T-helper 1 cell (primary cell): ENCODE results near the gene AGO1.
"Not testable (repeated sequence)": the region's sequence is repeated elsewhere in the genome, so short reads cannot be mapped to it uniquely, and the experiment has no call there.

ENCODE experiments used
- DNase-seq, 5 donors: peaks; one replicate each; pipeline ENCODE4 v3.0.0-alpha.2; 2012 to 2020

AGO1 gene

DNA sequence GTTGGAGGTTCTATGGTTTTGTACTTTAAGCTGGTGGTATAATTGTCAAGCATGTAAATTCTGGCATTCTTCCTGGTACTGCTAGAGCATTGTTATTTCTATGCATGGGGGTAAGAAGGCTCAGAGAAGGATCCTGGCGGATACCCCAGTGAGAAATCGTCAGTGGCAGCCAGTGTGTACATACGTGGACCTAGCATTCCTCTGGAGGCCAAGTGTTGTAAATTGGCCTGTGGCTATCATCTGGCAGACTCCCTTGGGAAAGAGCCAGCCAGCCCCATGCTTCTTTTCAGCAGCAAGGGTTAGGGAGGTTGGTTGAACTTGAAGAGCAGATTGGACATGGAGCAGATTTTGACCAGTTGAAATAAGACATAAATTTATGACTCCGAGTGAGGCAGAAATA is 42.7 kb downstream of the AGO1 start:
- DNase-seq: no peak

- DNase-seq: no peak
Observed at GRCh38 chr1:35927472-35927871, 44.5 kb downstream of the AGO1 start.

DNA sequence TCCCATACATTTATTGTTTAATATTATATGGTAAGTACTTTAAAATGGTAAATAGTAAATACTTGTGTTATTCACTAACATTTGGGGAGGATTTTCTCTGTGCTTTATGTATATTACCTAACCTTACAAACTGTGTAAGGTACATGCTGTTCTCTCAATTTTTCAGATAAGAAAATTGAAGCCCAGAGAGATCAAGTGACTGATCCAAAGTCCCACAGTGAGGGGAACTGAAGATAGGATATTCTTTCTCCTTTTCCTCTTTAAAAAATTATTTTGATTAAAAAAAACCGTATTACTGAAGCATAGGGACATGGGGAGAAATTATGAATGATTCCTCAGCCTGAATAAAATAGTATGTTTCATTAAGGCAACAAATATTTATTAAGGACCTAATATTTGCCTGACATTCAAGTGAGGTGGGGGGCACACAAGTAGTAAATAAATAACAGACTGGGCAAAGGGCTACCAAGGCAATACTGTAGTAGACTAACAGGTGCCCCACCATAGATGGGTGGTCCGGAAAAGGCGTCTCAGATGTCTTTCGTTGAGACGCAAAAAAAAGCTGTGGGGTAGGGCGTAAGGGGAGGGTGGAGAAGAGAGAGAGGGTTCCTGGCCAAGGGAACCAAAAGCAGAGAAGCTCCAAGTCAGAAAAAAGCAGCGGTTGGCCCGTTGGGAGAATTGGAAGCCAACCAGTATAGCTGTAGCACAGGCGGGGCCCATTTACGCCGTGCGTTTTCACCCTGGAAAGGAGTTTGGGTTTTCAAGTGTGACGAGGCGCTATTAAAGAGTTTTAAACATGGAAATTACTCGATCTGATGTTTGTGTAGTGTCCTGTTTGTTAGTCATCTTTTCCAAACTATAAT is 47.0 kb downstream of the AGO1 start:
- DNase-seq: peak; percentile 9 to 29 (median 26)

- peak; percentile 75 to 95 (median 83) for DNase-seq
Observed at GRCh38 chr1:35930593-35931445, 47.8 kb downstream of the AGO1 start, which contains the start of gene AGO3. TSS of gene AGO3 (plus strand) at chr1:35931105. CDS start at chr1:35931427, 322 bp downstream.

DNA sequence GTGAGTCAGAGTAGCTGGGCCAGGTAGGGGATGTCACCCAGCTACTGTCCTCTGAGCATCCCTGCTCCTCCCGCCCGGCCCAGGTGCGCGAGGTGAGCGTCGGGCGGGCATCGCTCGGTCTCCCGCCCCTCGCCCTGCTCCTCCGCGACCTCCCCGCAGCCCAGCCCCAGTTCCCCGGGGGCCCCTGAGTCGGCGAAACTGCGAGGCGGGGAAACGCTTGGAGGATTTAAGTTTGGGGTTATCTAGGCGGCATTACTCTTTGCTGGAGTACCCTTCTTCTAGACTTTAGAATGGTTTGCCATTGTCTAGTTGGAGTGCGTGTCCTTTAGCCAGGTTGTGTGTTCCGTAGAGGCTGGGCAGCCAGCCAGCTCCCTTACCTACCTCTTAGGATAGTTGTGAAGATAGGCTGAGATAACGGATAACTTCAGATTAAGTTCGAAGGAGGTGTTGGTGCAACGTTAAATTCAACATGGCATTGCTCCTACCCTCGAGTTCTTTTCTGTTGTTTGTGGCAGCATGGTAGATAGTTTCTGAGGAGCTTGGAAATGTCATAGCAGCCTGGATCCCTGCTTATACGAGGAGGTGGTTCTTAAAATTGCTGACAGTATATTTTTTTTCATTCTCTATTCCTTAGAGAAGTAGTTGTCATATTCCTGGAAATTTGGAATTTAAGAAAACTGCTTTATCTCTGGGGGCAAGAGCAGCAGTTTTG is 48.6 kb downstream of the AGO1 start:
- DNase-seq: no peak

DNA sequence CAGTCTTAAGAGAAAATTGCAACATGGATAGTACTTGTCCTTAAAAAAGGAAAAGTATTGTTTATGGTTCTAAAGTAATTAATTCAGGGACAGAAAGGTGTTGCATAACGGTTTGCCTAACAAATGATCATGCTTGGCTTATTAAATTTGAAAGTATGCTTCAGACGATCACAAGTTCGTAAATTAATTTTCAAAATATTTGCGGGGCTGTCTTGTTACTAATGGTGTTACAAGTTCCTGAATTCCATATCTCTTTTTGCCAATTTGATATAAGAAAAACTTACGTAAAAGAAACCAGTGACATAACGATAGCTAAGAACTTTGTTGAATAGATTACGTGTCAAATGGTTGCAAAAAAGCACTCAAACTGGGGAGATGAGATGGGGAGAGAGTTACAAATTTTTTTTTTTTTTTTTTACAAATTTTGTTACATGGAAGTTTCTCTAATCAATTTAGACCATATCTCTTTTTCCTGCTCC is 49.2 kb downstream of the AGO1 start:
- DNase-seq: no peak

DNA sequence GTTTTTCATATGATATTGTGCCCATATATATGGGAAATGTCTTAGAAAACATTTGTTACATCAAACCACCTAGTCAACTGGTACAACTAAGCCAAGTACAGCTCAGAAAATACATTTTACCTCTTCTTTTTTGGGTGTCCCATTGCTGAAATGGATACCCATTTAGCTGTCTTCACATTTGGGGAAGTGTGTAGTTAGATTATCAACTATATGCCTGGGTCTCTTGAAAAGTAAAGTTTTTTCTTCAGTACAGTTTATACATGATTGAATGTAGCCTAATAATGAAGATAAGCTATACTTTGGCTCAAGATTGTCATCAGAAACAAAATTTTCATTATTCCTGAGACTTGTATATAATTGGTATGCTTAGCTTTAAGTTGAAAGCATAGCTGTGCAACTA is 49.9 kb downstream of the AGO1 start:
- DNase-seq: no peak

GRCh38 chr1:35935442-35936388 is 52.7 kb downstream of the AGO1 start:
- DNase-seq: no peak

DNA sequence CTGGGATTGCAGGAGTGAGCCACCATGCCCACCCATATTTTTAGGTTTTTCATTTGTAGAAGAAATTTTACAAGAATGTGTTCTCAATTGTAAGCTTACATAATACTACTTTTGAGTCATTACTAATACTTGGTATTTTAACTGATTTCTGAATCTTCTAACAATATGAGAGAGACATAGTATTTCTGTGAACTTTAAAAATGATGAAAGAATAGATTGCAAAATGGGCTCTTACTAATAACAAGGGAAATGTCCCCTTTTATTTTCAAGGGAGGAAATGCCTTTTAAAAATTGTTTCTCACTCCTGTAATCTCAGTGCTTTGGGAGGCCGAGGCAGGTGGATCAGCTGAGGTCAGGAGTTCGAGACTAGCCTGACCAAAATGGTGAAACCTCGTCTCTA is 53.8 kb downstream of the AGO1 start:
- no peak for DNase-seq

- no peak for DNase-seq
Observed at GRCh38 chr1:35939484-35939883, 56.5 kb downstream of the AGO1 start.

- DNase-seq: no peak
Observed at GRCh38 chr1:35945327-35945726, 62.3 kb downstream of the AGO1 start.

DNA sequence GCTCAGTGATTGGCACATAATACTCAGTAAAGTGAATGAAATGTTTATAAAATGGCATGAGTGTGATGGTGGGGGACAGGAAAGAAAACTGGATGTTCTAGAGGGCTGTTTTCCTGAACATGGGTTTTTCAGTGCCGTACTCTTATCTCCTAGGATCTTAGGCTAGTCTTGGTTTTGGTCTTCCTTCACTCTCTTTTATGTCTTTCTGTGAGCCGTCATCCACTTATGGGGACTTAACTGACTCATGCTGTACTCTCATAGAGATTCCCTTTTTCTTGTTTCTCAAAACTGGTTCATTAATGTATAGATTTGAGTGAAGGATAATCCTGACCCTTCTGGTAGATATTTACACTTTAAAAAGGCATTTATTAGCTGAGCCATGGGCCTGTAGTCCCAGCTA is 64.5 kb downstream of the AGO1 start:
- DNase-seq: peak in 1 of 5 donors; percentile 9

DNA sequence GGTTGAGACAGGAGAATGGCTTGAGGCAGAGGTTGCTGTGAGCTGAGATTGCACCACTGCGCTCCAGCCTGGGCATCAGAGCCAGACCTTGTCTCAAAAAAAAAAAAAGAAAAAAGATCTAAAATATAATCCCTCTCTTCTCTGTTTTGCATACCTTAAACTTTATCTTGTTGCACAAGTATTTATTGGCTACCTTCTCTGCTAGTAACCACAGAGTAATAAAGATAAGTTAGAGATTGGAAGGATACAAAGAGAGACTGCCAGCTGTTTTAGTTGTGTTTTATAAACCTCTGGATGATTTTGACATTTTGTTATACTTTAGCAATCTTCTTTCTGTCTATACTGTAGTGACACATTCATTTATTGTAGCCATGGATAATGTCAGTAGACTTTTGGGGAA is 75.5 kb downstream of the AGO1 start:
- DNase-seq: no peak

- no peak for DNase-seq
Observed at GRCh38 chr1:35959304-35959703, 76.3 kb downstream of the AGO1 start.

DNA sequence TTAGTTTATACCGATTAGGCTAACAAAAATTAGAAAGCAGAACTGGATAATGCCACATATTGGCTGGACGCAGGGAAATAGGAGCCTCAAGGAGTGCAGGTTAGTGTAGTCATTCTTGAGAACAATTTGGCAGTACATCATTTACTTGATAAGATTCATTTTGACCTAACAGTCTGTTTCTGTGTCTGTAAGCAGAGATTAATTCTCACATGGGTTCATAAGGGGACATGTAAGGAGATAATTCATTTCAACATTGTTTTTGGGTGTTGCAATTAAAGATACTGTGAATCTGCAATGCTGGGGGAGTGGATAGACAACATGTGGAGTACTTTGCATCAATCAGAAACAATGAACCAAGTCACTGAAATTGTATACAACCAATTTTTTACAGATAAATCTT is 79.9 kb downstream of the AGO1 start:
- DNase-seq: no peak

DNA sequence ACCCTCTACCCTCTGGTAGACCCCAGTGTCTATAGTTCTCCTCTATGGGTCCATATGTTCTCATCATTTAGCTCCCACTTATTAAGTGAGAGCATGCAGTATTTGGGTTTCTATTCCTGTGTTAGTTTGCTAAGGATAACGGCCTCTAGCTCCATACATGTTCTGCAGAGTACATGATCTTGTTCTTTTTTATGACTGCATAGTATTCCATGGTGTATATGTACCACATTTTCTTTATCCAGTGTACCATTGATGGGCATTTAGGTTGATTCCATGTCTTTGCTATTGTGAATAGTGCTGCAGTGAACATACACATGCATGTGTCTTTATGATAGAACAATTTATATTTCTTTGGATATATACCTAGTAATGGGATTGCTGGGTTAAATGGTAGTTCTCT is 81.3 kb downstream of the AGO1 start:
- not testable (repeated sequence) for DNase-seq

- DNase-seq: no peak
Observed at GRCh38 chr1:35968396-35968795, 85.4 kb downstream of the AGO1 start.

GRCh38 chr1:35971601-35972000 is 88.6 kb downstream of the AGO1 start:
- no peak for DNase-seq

DNA sequence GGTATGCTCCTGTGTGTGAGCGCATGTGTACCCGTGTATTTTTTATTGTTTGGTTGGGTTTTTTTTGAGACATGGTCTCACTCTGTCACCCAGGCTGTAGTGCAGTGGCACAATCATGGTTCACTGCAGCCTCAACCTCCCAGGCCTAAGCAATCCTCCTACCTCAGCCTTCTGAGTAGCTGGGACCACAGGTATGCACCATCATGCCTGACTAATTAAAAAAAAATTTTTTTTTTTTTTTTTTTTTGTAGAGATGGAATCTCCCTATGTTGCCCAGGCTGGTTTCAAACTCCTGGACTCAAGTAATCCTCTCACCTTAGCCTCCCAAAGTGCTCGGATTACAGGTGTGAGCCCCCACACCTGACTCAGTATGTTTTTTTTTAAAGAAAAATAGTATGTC is 89.6 kb downstream of the AGO1 start:
- not testable (repeated sequence) for DNase-seq

DNA sequence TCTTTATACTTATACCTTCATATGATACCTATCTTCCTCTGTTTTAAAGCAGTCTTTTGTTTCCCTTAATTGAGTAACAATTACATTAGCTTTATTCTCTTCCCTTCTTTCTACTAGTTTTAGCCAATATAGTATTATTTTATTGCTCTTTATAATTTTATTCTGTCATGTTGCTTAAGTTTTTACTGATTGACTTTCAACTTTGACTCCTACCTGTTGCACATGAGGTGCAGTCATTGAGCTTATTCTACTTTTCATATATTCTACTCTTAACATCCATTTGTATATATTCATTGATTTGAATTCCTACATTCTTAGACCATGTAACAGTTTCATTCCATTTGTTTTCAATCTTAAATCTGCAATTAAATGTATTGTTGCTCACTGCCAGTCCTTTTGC is 97.1 kb downstream of the AGO1 start:
- no peak for DNase-seq
